Calu3 (cell line): ENCODE results near the gene ARHGEF6. TPM values are rescaled to one million over a fixed set of nuclear protein-coding genes. Genes with fewer than 3 reads are reported as not detected.
A peak's percentile ranks its signal among the peaks of the same experiment; 100 is the strongest.

Experiments
- BruUV-seq: library from RNA; stranded (reverse); fragments of 400-500 nt; replicated peaks from 2 replicates; lab custom pipeline; 2021; lab: Mats Ljungman, UMichigan
- CTCF ChIA-PET: fragments of 300-600 bp; sonication (Branson Sonifier 250); formaldehyde crosslinking; loops from one replicate; lab custom pipeline; 2022; ENCODE audit warnings: antibody characterized with exemption; lab: Charles Lee
- DNase-seq: peaks from one replicate; pipeline ENCODE4 v3.0.0; 2022
- H3K27ac Mint-ChIP-seq: one replicate; pipeline ENCODE4 v1.8.0; 2022; ENCODE audit warnings: mixed read lengths; ENCODE audit not compliant: unreplicated experiment
- H3K27me3 Mint-ChIP-seq: one replicate; pipeline ENCODE4 v1.8.0; 2022; ENCODE audit warnings: mixed read lengths; ENCODE audit not compliant: unreplicated experiment
- H3K36me3 Mint-ChIP-seq: one replicate; pipeline ENCODE4 v1.8.0; 2022; ENCODE audit warnings: mild to moderate bottlenecking, moderate library complexity, mixed read lengths; ENCODE audit not compliant: insufficient read depth, unreplicated experiment
- H3K4me1 Mint-ChIP-seq: one replicate; pipeline ENCODE4 v1.8.0; 2022; ENCODE audit warnings: mild to moderate bottlenecking, low read depth, mixed read lengths; ENCODE audit not compliant: unreplicated experiment
- H3K4me3 Mint-ChIP-seq: one replicate; pipeline ENCODE4 v1.8.0; 2022; ENCODE audit warnings: mild to moderate bottlenecking, low read depth, moderate library complexity, mixed read lengths; ENCODE audit not compliant: unreplicated experiment
- H3K9me3 Mint-ChIP-seq: one replicate; pipeline ENCODE4 v1.8.0; 2022; ENCODE audit warnings: low read depth, mixed read lengths; ENCODE audit not compliant: unreplicated experiment
- intact Hi-C: fragments of 100-400 bp; cut with micrococcal nuclease; formaldehyde crosslinking; loops from one replicate; pipeline ENCODE4 v1.10.0; 2022; ENCODE audit not compliant: unreplicated experiment
- total RNA-seq: library from RNA; stranded (reverse); gene quantifications from 2 replicates; pipeline ENCODE4 v1.2.3, GENCODE V29; 2022
- TF ChIP-seq, protein P1 (sequence below): fragments of 200-600 bp; IDR thresholded peaks from one replicate; pipeline ENCODE4 v1.8.0; 2022; ENCODE audit warnings: antibody characterized with exemption; ENCODE audit not compliant: unreplicated experiment

Gene ARHGEF6
- total RNA-seq, 1 experiment from 2014 or later, result 0.07 TPM

DNA sequence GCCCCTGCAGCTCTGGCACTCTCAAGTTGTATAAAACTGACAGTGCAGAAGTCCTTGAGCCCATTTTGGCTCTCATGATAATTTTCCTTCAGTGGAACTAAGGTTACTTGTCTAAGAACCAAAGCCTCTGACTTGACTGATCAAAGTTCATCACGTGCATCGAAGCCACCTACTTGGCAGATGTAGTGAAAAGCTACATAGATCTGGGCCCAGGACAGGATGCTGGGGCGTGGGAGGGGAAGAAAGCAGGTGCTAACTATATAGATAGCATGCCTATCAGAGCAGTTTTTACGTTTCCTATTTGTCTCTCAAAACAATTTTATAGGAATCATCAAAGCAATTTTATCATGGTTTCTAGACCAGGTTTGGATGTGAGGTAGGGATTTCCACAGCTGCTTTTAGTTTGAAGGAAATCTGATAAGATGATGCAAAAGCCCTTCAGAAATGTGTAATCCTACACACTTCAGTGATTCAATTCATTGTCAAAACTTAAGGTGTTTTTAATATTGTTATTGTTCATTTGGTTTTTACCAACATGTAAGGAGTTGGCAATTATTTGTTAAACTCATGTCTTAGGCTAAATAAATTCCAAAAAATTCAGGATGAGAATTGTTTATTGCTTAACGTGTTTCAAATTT is 134.0 kb downstream of the ARHGEF6 start:
- Mint-ChIP-seq H3K27me3 (peaks cover 38% of the 10 kb centered on the region), H3K36me3 (no peaks in the 10 kb centered on the region), H3K27ac (no peak overlapping the region), H3K9me3 (peaks cover 8% of the 10 kb centered on the region), H3K4me3 (no peak overlapping the region), H3K4me1 (no peaks in the 10 kb centered on the region)
- no peak for DNase-seq
- intact Hi-C loops, result no loop called here
- BruUV-seq, result no TSS peak
- TF ChIP-seq, protein P1, sequence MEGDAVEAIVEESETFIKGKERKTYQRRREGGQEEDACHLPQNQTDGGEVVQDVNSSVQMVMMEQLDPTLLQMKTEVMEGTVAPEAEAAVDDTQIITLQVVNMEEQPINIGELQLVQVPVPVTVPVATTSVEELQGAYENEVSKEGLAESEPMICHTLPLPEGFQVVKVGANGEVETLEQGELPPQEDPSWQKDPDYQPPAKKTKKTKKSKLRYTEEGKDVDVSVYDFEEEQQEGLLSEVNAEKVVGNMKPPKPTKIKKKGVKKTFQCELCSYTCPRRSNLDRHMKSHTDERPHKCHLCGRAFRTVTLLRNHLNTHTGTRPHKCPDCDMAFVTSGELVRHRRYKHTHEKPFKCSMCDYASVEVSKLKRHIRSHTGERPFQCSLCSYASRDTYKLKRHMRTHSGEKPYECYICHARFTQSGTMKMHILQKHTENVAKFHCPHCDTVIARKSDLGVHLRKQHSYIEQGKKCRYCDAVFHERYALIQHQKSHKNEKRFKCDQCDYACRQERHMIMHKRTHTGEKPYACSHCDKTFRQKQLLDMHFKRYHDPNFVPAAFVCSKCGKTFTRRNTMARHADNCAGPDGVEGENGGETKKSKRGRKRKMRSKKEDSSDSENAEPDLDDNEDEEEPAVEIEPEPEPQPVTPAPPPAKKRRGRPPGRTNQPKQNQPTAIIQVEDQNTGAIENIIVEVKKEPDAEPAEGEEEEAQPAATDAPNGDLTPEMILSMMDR, result no peak
- CTCF ChIA-PET, result no interaction called here

DNA sequence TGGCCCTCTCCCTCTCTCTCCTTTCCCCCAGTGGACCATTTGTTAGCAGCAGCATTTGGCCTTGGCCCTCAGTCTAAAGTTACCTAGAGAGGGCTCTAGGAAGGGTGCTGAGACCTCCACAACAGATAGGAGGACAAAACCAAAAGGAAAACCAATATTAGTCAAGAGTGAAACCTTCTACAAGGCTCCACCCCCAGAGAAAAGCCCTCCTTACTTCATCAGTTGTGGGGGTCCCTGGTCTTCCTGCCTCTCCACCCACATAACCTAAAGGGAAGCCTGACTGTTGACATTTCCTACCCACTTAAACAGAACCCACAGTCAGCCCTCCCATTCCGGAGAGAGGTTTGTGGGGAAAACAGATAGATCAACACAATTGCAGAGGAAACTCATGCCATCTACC is 137.5 kb downstream of the ARHGEF6 start:
- CTCF ChIA-PET, result no interaction called here
- H3K27me3 Mint-ChIP-seq, result peaks cover 43% of the 10 kb centered on the region
- H3K4me1 Mint-ChIP-seq, result no peaks in the 10 kb centered on the region
- BruUV-seq, result no TSS peak
- no peaks in the 10 kb centered on the region for H3K36me3 Mint-ChIP-seq
- peaks cover 8% of the 10 kb centered on the region for H3K9me3 Mint-ChIP-seq
- H3K4me3 Mint-ChIP-seq, result no peak overlapping the region
- intact Hi-C loops, result no loop called here
- DNase-seq, result no peak
- TF ChIP-seq, protein P1, result no peak
- H3K27ac Mint-ChIP-seq, result no peak overlapping the region

DNA sequence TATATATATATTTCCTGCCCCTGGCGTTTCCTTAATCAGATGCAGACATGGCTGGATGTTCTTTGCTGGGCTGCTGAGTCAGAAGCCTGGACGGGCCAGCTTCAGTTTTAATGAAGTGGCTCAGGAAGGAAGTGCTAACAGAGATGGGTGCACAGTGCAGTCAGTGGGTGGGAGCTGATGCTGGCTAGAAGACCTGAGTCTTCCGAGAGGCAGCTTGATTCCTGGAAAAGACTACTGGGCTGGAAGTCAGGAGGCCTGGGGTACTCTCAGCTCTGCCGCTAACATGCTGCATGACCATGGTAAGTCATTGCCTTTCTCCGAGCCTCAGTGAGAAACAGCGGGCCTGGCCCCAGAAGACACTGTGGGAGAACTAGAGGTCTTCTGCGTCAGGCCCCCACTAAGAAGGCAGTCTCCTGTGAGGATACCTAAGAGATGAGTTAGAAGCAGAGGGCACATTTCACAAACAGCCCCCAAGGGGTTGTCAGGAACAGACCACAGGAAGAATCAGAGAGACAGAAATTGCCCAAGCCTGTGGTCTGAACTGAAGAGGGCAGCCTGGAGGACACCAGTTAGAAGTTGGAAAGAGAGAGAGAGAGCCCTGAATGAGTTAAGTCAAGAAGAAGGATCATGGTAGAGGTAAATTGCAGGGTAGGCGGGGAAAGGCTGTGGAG is 141.1 kb downstream of the ARHGEF6 start:
- Mint-ChIP-seq H3K9me3 (no peaks in the 10 kb centered on the region), H3K27me3 (peaks cover 23% of the 10 kb centered on the region), H3K36me3 (no peaks in the 10 kb centered on the region), H3K27ac (no peak overlapping the region), H3K4me3 (no peak overlapping the region), H3K4me1 (no peaks in the 10 kb centered on the region)
- TF ChIP-seq, protein P1, result no peak
- CTCF ChIA-PET, result no interaction called here
- no TSS peak for BruUV-seq
- intact Hi-C loops, result no loop called here
- DNase-seq, result no peak

DNA sequence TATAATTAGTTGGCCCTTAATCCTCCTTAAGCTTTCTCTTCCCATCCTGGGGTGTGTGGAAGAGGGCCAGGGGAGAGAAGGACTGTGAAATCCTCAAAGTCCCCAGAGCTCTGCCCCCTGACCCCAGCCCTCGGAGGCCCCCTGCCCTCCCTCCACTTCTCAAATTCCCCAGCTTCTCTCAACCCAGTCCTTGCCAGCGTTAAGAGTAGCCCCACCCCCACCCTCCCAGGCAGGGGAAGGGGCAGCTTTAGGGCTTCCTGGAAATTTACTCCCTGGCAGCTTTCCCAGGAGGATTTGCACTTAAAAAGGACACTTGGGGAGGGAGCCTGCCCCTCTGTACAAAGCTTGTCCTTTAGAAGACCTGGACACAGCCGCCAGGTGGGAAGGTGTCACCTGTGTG is 144.6 kb downstream of the ARHGEF6 start:
- H3K27me3 Mint-ChIP-seq, result peaks cover 13% of the 10 kb centered on the region

More for the DNA sequence above, 144.6 kb downstream of the ARHGEF6 start:
- no TSS peak for BruUV-seq
- no peaks in the 10 kb centered on the region for H3K36me3 Mint-ChIP-seq
- no peaks in the 10 kb centered on the region for H3K4me1 Mint-ChIP-seq
- peak overlapping the region; percentile 10 for H3K27ac Mint-ChIP-seq
- intact Hi-C loops, result no loop called here
- TF ChIP-seq, protein P1, result no peak
- CTCF ChIA-PET, result interaction anchor here (0.7 kb wide), 1 partner anchor 11 kb away, joined by 4 read pairs; no protein-coding TSS in a partner anchor
- DNase-seq, result peak; percentile 2
- H3K9me3 Mint-ChIP-seq, result no peaks in the 10 kb centered on the region
- H3K4me3 Mint-ChIP-seq, result no peak overlapping the region
